Measurements from ENCODE around the gene KRTAP10-2. TPM values are rescaled to one million over a fixed set of nuclear protein-coding genes. Genes with fewer than 3 reads are reported as not detected.
"Not testable (repeated sequence)": the region's sequence is repeated elsewhere in the genome, so short reads cannot be mapped to it uniquely, and the experiment has no call there.

KRTAP10-2 gene, protein sequence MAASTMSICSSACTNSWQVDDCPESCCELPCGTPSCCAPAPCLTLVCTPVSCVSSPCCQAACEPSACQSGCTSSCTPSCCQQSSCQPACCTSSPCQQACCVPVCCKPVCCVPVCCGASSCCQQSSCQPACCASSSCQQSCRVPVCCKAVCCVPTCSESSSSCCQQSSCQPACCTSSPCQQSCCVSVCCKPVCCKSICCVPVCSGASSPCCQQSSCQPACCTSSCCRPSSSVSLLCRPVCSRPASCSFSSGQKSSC
- total RNA-seq (ENCODE audit: unreplicated experiment): not detected
- long read RNA-seq: 0 reads

- H3K36me3 Mint-ChIP-seq (ENCODE audit: low read depth, unreplicated experiment): peaks cover 10% of the 10 kb centered on the region
- peaks cover 2% of the 10 kb centered on the region for H3K27me3 Mint-ChIP-seq (ENCODE audit: unreplicated experiment)
- TF ChIP-seq, protein P1, sequence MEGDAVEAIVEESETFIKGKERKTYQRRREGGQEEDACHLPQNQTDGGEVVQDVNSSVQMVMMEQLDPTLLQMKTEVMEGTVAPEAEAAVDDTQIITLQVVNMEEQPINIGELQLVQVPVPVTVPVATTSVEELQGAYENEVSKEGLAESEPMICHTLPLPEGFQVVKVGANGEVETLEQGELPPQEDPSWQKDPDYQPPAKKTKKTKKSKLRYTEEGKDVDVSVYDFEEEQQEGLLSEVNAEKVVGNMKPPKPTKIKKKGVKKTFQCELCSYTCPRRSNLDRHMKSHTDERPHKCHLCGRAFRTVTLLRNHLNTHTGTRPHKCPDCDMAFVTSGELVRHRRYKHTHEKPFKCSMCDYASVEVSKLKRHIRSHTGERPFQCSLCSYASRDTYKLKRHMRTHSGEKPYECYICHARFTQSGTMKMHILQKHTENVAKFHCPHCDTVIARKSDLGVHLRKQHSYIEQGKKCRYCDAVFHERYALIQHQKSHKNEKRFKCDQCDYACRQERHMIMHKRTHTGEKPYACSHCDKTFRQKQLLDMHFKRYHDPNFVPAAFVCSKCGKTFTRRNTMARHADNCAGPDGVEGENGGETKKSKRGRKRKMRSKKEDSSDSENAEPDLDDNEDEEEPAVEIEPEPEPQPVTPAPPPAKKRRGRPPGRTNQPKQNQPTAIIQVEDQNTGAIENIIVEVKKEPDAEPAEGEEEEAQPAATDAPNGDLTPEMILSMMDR (IDR thresholded peaks at IDR 0.05; ENCODE audit: unreplicated experiment): no peak
- DNase-seq (ENCODE audit: low spot score): peak; percentile 2
- H3K27ac Mint-ChIP-seq (ENCODE audit: unreplicated experiment): no peak within 1 kb of the TSS
- H3K4me1 Mint-ChIP-seq (ENCODE audit: unreplicated experiment): peaks cover 18% of the 10 kb centered on the region
- no peaks in the 10 kb centered on the region for H3K9me3 Mint-ChIP-seq (ENCODE audit: unreplicated experiment)
- H3K4me3 Mint-ChIP-seq (ENCODE audit: unreplicated experiment): no peak within 1 kb of the TSS
Observed at GRCh38 chr21:44551340-44551961, at the start of gene KRTAP10-2. Gene KRTAP10-2 (minus strand): TSS chr21:44551505. CDS start chr21:44551458, 47 bp downstream.

- DNase-seq (ENCODE audit: low spot score); H3K27me3 Mint-ChIP-seq (ENCODE audit: unreplicated experiment); H3K27ac Mint-ChIP-seq (ENCODE audit: unreplicated experiment); H3K4me3 Mint-ChIP-seq (ENCODE audit: unreplicated experiment); H3K9me3 Mint-ChIP-seq (ENCODE audit: unreplicated experiment); H3K36me3 Mint-ChIP-seq (ENCODE audit: low read depth, unreplicated experiment); H3K4me1 Mint-ChIP-seq (ENCODE audit: unreplicated experiment): not testable (repeated sequence)
Observed at GRCh38 chr21:44601091-44601490, 49.8 kb upstream of the KRTAP10-2 start.

DNA sequence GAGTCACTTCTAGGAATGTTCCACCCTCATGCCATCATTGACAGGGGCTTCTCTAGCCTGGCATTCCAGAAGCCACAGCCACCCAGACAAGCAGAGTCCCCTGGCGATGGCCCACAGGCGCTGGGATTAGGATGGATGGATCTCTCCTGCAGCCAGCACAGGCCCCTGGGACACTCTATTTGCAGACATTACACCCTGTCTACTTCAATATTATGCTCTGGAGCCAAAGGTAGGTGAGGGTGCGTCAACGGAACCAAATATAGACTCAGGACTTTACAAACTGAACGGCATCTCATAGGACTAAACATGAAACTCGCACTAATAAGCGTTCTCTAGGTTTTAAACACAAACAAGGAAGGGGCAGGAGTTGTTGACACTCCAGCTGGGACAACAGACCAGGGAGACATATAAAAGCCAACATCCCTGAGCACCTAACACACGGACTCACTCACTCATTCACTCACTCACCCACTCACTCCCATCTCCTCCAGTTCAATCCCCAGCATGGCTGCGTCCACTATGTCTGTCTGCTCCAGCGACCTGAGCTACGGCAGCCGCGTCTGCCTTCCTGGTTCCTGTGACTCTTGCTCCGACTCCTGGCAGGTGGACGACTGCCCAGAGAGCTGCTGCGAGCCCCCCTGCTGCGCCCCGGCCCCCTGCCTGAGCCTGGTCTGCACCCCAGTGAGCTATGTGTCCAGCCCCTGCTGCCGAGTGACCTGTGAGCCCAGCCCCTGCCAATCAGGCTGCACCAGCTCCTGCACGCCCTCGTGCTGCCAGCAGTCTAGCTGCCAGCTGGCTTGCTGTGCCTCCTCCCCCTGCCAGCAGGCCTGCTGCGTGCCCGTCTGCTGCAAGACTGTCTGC is 49.0 kb upstream of the KRTAP10-2 start, which contains the start of gene KRTAP10-7:
Gene KRTAP10-7, plus strand, starts transcription at position 480 of the 861 bp plus-strand sequence. Its CDS starts 25 bp downstream, at position 505.
- not testable (repeated sequence) for H3K36me3 Mint-ChIP-seq (ENCODE audit: low read depth, unreplicated experiment); H3K4me3 Mint-ChIP-seq (ENCODE audit: unreplicated experiment); DNase-seq (ENCODE audit: low spot score); H3K4me1 Mint-ChIP-seq (ENCODE audit: unreplicated experiment); H3K9me3 Mint-ChIP-seq (ENCODE audit: unreplicated experiment); H3K27me3 Mint-ChIP-seq (ENCODE audit: unreplicated experiment)
- peak within 1 kb of the TSS; percentile 57 for H3K27ac Mint-ChIP-seq (ENCODE audit: unreplicated experiment)

DNA sequence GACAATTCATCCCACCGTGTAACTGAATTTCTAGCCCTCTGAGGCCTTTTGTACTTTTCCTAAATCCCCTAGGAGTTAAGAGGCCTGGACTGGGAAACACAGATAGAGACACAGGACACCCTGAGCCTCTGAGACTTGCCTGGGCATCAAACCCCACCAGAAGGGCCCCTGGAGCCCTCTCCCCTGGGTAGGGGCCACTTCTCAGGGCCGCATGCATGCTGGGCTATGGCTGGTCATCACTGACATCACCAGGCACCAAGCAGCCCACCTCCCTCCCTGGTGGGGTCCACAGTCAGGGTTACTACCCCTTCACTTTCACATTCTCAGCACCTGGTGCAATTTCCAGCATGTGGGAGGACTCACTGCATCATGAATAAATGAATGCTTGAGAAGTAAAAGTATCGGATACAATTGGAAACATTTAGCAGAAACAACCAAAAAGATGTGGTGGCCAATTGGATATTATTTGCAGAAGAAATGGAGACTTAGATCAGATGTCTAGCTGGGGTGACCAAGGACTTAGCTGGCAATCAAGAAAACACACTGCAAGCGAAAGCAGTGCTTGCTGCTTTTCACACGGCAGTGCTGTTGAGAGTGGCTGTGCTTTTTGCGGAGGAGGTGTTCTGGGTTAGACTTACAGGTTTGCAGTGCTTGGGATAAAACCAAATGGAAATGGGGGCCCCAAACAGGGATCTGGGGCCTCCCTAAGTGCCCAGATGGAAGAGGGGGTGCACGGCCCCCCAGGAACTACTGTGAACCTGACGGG is 48.1 kb upstream of the KRTAP10-2 start:
- TF ChIP-seq, protein P1 (IDR thresholded peaks at IDR 0.05; ENCODE audit: unreplicated experiment): no peak
- H3K9me3 Mint-ChIP-seq (ENCODE audit: unreplicated experiment): no peaks in the 10 kb centered on the region
- H3K4me3 Mint-ChIP-seq (ENCODE audit: unreplicated experiment): no peak overlapping the region
- H3K27me3 Mint-ChIP-seq (ENCODE audit: unreplicated experiment): peaks cover 7% of the 10 kb centered on the region
- no peaks in the 10 kb centered on the region for H3K36me3 Mint-ChIP-seq (ENCODE audit: low read depth, unreplicated experiment)
- H3K27ac Mint-ChIP-seq (ENCODE audit: unreplicated experiment): peak overlapping the region; percentile 57
- DNase-seq (ENCODE audit: low spot score): no peak
- H3K4me1 Mint-ChIP-seq (ENCODE audit: unreplicated experiment): peaks cover 3% of the 10 kb centered on the region

GRCh38 chr21:44598061-44598460 is 46.8 kb upstream of the KRTAP10-2 start:
- Mint-ChIP-seq H3K4me3 (ENCODE audit: unreplicated experiment) (no peak overlapping the region), H3K36me3 (ENCODE audit: low read depth, unreplicated experiment) (no peaks in the 10 kb centered on the region), H3K27ac (ENCODE audit: unreplicated experiment) (peak overlapping the region; percentile 27), H3K4me1 (ENCODE audit: unreplicated experiment) (peaks cover 5% of the 10 kb centered on the region), H3K27me3 (ENCODE audit: unreplicated experiment) (peaks cover 11% of the 10 kb centered on the region), H3K9me3 (ENCODE audit: unreplicated experiment) (no peaks in the 10 kb centered on the region)
- no peak for DNase-seq (ENCODE audit: low spot score)
- TF ChIP-seq, protein P1 (IDR thresholded peaks at IDR 0.05; ENCODE audit: unreplicated experiment): no peak

Data from endothelial cell (in vitro differentiated cells).